NOMO-1 treated with dmso at 0.1 percent for 144 hours (cell line): ENCODE data around the gene CAMTA1.

Experiments used
- DNase-seq: peaks from one replicate; lab custom pipeline; 2025; ENCODE audit not compliant: unreplicated experiment; lab: John Stamatoyannopoulos, UW

The CAMTA1 gene

DNA sequence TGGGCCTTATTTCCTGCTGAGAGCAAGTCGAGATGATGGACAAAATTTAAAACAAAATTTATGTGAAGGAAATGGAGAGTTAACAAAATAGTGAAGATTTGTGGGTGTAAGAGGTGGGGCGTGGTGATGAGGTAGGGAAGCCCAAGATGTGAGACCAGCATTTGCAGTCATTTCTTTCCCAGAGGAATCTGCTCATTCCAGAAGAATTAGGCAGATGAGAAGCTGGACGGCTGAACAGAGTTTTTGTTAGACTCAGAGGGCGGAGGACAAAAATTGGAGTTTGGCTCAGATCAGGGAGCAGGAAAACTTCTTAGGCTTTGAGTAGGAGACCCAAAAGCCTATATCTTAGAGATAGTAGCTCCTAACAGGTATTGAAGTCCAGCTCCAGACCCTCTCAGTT is 65.3 kb downstream of the CAMTA1 start:
- no peak for DNase-seq

DNA sequence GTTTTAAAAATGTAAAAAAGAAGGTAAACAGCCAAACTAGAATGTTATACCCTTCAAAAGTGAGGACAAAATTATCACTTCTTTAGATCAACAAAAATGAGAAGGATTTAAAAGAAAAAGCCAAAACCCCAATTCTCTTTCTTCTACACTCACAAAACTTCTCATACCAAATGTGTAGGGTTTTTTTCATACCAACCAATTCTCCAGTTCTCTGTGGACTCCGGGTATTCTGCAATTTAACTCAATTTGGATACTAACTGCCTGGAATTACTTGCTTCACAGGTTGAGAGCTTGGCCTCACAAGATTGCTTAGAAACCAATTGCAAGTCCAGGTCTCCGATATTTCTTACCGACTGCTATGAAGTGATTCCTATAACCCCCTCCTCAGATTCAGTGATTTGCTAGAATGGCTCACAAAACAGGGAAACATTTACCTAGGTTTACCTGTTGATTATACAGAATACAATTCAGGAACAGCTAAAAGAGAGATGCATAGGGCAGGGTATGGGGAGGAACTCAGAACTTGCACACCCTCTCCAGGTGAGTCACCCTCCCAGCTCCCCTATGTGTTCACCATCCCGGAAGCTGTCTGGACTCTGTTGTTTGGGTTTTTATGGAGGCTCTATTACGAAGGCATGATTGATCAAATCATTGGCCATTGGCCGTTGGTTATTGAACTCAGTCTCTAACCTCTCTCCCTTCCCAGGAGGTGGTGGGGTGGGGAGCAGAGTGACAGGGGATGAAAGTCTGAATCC is 67.1 kb downstream of the CAMTA1 start:
- no peak for DNase-seq

DNA sequence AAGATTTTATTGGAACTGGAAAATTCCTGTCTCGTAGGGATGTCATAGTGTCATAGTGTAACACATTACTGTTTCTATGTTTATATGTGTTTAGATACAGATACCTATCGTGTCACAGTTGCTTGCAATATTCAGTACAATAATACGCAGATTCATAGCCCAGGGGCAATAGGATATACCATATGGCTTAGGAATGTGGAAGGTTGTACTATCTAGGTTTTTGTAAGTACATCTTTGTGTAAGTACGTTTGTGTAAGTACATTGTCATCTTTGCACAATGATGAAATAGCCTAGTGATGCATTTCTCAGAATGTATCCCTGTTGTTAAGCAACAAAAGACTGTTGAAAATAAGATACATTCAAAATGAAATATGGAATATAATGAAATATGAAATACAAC is 68.9 kb downstream of the CAMTA1 start:
- no peak for DNase-seq

DNA sequence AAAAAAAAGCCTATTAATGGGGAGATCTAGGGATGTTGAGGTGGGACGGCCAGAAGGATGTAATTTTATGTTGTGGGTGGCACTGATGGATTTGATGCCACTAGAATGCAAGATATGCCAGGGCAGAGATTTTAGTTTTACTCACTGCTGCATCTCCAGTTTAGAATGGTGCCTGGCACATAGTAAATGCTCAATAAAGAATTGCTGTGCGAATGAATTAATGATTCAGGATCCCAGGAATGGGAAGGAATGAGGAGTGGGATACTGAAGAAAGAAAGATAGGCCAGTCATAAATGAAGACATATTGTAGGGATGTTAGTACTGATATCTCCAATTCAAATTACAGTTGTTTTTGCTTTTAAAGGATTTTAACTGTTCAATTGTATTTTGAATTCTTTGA is 72.6 kb downstream of the CAMTA1 start:
- DNase-seq = no peak

DNA sequence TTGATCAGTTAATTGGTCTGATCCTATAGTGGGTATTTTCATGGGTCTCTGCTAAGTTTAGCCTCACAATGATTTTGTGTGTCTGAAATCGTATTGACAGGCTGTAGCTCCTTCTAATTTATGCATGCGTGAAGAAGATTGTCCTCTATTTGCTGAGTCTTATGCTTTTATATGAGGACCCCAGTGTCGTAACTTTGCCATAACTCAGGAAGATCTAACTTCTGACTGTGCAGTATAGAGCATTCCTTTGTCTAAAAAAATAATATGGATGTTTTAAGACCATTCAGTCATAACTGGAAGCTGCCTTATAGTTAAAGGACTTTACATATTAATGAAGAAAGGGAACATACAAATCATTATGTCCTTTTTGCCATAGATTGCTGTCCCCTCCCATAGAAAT is 73.3 kb downstream of the CAMTA1 start:
- DNase-seq = no peak

DNA sequence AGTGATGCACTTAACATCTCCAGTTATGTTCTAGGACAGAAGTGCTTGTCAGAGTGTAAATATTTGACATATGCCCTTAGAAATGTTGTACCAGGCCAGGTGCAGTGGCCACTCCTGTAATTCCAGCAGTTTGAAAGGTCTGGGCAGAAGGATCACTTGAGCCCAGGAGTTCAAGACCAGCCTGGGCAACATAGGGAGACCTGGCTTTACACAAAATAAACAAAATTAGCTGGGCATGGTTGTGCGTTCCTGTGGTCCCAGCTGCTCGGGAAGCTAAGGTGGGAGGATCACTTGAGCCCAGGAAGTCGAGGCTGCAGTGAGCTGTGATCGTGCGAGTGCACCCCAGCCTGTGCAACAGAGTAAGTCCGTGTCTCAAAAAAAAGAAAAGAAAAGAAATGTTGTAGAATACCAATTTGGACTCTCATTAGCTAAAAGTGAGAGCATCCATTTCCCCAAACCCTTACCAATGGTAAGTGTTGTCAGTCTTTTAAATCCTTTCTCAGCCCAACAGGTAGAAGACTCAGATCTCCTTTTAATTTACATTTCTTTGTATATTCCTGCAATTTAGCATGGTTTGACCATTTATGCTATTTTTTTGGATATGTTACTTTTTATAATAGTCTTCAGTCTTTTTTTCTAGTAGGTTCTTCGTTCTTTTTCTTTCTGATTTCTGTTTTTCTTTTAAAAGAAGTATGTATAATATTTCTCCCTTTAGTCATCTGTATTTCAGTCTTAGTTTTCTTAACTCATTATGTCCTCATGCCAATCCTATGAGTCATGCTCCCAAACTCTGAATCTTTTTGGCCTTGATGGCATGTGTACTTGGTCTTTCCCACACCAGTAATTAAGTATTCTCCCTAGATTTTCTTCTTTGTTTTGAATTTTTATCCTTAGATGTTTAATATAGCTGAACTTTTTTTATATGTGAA is 74.4 kb downstream of the CAMTA1 start:
- DNase-seq = no peak

DNA sequence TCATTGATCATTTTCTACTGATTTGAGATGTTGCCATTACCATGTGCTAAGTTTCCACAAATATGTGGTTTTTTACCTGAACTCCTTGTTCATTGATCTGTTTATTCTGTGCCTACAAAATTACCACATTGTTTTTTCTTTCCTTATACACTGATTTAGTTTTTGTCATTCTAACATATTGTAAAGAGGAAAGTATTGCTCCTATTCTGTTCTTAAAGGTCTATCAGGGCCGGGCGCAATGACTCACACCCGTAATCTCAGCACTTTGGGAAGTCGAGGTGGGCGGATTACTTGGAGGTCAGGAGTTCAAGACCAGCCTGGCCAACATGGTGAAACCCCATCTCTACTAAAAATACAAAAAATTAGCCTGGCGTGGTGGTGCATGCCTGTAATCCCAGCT is 75.1 kb downstream of the CAMTA1 start:
- no peak for DNase-seq

DNA sequence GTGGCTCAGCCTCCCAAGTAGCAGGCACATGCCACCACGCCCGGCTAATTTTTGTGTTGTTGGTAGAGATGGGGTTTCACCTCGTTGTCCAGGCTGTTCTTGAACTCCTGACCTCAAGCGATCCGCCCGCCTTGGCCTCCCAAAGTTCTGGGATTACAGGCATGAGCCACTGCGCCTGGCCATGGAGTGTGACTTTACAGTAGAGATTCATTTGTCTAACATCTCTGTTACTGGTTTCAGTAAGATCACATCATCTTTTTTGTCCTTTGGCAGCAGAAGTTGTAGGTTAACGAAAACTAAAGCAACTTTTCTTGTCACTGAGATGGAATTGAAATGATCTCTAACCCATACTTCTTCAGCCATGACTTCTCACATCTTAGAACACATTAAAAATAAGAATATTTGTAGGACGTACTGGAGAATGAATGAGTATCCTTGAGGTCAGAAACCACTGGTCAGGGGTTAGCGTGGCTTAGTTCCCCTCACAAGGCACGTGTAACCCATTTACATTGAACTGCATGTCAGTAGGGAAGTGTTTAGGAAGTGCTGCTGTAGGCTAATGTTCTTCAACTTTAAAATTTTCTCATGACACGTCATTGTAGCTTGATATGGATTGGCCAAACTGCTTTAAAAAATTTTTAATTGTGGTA is 75.9 kb downstream of the CAMTA1 start:
- no peak for DNase-seq

DNA sequence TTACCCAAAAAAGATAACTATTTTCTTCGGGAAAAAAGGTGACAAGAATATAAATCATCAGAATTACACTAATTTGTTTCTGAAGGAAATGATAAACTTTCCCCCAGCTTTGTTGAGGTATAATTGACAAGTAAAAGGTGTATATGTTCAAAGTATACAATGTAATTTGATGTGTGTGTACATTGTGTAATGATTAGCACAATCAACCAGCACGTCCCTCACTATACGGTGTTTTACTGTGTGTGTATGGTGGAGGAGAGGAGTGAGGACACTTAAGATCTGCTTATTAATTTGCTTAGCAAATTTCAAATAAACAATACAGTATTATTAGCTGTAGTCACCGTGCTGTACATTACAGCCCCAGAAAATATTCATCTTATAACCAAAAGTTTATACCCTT is 77.7 kb downstream of the CAMTA1 start:
- DNase-seq = no peak

DNA sequence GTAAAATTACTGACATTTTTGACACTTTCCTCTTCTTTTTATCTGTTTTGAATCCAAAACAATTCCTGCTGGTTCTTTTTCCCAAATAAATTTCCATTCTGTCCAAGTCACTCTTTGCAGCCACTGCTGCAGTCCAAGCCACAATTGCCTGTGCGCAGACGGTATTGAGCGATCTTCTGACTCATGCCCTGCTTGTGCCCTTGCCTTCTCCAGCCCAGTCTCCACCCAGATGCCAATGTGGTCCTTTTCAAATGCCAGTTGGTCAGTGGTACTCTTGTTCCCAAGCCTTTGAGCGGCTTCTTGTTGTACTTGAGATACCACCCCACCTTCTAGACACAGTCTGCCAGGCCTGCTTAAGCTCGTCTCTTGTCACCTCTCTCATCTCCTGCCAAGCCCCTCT is 78.9 kb downstream of the CAMTA1 start:
- DNase-seq = no peak

DNA sequence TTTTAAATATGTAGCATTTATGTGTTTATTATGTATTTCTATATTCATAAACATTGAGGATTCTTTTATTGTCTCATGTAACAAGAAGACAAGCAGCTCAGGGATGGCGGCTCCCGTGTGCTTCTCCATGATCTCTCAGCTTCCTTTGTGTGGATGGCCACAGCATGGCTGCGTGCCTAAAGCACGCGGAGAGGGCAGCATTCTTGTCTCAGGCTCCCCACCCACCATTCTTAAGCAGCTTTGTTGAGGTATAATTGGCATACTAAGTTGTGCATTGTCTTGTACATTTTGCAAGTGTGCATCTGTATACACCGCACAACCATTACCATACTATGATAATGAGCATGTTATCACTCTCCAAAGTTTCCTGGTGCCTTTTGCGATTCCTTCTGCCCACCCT is 81.6 kb downstream of the CAMTA1 start:
- DNase-seq = no peak

DNA sequence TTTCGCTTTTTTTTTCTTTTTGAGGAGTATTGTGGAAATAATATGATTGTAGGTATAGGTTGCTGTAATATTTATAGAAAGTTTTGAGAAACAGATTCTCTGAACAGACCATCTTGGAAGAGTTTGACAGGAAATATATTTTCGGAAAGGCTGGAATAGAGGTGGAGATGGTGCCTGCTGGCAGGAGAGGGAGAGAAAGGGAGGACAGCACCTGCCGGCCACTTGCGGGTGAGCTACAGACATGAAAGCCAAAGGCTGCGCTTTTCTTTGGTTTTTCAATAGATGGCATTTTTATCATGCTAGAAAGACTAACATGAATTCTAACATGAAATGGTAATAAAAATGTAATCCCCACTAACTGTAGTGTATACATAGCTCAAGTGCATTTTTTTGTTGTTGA is 82.1 kb downstream of the CAMTA1 start:
- DNase-seq = no peak

DNA sequence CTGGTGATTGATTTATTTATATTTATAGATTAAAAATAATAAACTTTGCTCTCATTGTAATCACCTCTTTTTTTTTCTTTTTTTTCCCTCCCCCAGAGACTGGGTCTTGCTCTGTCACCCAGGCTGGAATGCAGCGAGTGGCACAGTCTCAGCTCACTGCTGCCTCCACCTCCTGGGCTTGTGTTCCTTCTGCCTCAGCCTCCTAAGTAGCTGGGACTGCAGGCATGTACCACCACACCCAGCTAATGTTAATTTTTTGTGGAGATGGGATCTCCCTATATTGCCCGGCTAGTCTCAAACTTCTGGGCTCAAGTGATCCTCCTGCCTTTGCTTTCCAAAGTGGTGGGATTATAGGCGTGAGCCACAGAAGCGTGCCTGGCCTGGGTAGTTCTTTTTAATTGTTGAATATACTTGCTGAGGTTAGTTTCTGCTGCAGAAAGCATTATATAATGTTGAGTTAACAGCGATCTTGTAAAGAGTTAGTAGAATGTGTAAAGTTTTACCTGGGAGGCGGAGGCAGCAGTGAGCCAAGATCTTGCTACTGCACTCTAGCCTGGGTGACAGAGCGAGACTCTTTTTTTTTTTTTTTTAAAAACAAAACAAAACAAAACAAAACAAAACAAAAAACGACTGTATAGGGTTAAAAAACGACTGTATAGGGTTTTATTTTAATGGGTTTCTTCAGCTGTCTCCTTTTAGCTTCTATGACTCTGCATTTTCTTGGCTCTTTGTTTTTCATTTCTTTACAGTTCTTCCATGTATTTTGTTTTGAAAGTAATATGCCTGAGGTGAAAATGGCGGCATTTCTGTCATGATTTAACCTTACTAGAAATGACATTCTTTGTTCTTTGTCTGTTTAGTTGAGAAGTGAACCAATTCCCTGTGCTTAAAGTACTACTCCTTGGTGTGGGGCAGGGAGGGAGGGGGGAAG is 82.7 kb downstream of the CAMTA1 start:
- DNase-seq = no peak

DNA sequence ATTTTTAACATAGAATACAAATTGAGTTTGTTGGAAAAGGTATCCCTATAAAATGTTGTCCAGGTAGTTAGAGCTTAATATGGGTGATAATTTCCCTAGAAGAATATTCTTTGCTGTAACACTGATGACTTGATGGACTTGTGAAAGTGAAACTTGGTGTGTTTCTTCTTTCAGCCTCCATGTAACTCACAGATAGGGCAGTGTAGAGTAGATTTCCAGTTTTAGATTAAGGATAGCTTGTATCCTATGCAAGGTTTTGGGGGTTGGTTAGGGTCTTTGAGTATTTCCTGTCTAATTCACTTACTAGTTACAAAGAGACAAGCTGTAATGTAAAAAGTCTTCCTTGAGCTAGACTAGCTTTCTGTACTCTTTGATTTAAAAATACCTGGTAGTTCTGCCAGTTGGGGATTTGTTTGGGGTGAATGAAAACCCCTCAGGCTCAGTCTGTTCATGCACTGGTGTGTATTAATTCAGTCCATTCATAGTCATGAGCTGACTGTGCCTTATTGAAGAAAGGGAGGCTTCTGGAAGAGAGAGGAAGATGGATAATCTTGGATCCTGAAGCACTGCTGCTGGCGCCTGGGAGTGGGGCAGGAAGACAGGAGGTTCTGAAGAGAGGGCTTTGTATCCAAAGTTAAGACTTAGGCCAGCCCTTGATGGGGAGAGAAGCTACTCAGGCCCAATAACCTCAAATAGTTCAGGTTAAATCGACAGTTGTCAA is 83.6 kb downstream of the CAMTA1 start:
- no peak for DNase-seq

DNA sequence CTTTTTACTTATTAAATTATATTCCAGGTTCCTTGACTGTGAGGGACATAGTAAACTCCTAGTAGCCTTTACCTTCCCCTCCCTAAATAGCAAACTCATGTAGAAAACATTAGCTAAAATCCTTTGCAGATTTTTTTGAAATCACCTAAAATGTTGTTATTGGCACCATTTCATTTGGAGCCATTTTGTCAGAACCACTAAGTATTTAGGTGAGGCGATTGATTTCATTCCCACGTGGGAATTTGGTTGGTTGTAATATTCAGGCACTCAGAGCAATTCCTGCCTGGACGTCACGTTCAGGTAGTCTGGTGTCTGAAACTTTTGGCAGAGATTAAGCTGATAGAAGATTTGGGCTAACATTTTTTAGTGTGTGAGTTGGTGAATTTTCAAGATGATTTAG is 84.3 kb downstream of the CAMTA1 start:
- no peak for DNase-seq

DNA sequence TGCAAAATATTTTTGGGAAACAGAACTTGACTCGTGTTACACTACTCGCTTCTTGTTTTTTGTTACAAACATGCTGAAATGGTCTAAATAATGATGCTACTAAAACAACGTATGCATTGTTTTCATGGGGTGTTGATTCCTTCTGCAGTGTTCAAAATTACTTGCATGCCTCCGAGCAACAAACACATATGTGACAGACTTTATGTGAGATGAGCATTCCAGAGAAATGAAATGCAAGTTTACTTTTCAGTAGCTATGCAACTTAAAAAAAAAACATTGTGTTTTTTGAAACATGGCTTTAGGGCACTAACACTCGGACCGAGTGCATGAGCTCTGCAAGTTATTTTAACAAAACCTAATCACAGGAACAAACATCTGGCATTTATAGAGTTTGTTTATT is 84.8 kb downstream of the CAMTA1 start:
- no peak for DNase-seq

DNA sequence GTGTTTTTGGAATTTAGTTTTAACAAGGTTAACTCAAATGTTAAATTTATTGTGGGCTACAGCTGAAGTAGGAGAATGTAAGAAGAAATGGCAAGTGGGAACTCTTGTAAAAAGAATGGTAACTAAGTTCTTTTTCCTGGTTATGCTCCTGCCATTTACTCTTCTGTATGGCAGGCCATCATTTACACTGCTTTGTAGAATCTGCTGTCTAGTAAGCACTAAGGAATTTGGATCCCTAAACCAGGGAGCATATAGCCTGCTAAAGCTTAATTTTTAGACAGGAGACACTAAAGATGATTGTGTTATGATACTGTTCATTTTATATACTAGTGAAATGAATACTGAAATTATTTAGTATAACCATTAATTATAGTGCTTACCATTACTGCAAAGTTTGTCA is 85.3 kb downstream of the CAMTA1 start:
- DNase-seq = no peak

DNA sequence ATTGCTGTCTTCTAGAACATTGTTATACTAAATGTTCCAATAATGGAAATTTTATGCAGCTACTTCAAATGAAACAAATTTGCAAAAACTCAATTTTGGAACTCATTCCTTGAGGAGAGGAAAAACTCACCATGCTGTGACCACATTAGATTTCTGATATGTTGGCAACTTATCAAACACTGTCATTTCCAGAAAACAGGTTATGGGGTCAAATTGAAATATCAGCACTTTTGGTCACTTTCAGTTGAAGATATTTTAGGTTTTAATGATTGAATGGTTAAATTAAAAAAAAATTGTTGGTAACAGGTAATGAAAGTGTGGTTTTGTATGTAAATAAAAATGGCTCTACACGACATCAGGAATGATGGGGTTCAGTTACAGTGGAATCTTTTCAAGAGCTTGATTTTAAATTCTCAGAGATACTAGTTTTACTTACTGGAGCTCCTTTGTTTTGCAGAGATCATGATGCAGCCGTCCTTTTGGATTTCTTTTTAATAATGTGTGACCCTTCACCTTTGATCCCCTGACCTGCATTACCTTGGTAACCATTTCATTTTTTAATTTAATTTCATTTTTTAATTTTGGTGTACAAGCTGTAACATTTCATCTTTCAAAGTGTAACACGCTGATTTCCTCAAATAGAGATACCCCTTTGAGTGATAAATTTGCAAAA is 86.2 kb downstream of the CAMTA1 start:
- no peak for DNase-seq

DNA sequence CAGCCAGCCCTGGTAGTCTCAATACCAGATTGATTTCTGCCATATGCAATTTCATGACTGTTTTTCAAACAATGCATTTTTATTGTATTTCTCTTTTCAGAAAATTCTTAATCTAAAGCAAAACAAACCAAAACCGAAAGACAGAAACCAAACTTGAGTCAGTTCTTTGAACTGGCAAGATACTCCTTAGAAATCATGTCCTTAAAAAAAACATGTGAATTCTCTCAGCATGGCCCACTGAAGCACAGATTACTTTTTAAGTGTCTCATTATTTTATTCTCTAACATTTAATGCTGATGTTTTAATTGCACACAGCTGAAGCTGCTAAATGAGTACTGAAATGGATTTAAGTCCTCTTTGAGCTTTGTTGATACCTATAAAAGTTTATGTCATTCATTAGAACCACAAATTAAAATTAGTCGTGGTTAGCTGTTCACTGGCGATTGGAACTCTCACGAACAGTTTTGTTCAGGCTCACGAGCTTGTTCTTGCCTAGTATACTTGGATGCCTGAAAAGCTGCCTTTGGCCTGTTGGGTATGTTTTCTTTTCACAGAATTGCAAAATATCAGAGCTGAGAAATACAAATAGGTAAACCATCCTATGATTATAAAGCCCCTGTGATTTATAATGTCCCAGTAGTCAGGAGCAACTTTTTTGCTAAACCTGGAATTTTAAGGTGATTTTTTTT is 87.5 kb downstream of the CAMTA1 start:
- no peak for DNase-seq
